ENCODE data around the gene DSTN.

GRCh38 chr20:17530716-17531664 is 38.9 kb upstream of the DSTN start, which contains the start of gene BFSP1:
- TF ChIP-seq POLR2A (IDR thresholded peaks at IDR 0.05) (no peak), EP300 (IDR thresholded peaks at IDR 0.05; ENCODE audit: low read depth) (no peak), POLR2AphosphoS5 (IDR thresholded peaks at IDR 0.05) (no peak)
- TF ChIP-seq, protein P1, sequence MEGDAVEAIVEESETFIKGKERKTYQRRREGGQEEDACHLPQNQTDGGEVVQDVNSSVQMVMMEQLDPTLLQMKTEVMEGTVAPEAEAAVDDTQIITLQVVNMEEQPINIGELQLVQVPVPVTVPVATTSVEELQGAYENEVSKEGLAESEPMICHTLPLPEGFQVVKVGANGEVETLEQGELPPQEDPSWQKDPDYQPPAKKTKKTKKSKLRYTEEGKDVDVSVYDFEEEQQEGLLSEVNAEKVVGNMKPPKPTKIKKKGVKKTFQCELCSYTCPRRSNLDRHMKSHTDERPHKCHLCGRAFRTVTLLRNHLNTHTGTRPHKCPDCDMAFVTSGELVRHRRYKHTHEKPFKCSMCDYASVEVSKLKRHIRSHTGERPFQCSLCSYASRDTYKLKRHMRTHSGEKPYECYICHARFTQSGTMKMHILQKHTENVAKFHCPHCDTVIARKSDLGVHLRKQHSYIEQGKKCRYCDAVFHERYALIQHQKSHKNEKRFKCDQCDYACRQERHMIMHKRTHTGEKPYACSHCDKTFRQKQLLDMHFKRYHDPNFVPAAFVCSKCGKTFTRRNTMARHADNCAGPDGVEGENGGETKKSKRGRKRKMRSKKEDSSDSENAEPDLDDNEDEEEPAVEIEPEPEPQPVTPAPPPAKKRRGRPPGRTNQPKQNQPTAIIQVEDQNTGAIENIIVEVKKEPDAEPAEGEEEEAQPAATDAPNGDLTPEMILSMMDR (IDR thresholded peaks at IDR 0.05) = no peak

Data from transverse colon (tissue), 4 donors.